ENCODE measurements around the gene PRSS16.

GRCh38 chr6:27296106-27296783, 48.7 kb downstream of the PRSS16 start:
- TF ChIP-seq CTCF (conservative IDR thresholded peaks at IDR 0.05) (no peak), EZH2 (IDR thresholded peaks at IDR 0.05; ENCODE audit: low read depth) (no peak)
